BE2C (cell line): ENCODE results near the gene CALML4.
"Not testable (repeated sequence)": the region's sequence is repeated elsewhere in the genome, so short reads cannot be mapped to it uniquely, and the experiment has no call there.

Experiments used
- DNase-seq: peaks from one replicate; pipeline ENCODE4 v3.0.0-alpha.2; 2020
- H3K27me3 ChIP-seq: fragments of 250-450 bp; sonication (Bioruptor Pico); 2 replicates; pipeline ENCODE4 v1.5.1; 2020; ENCODE audit warnings: mild to moderate bottlenecking
- H3K36me3 ChIP-seq: fragments of 250-450 bp; sonication (Bioruptor Pico); 2 replicates; pipeline ENCODE4 v1.5.1; 2020; ENCODE audit warnings: mild to moderate bottlenecking
- H3K4me1 ChIP-seq: fragments of 250-450 bp; sonication (Bioruptor Pico); 2 replicates; pipeline ENCODE4 v1.5.1; 2020
- H3K4me3 ChIP-seq: 2 replicates; pipeline ENCODE4 v1.5.1; 2011; ENCODE audit warnings: low read depth, low read length
- H3K9me3 ChIP-seq: fragments of 250-450 bp; sonication (Bioruptor Pico); 2 replicates; pipeline ENCODE4 v1.5.1; 2020
- TF ChIP-seq, protein P1 (sequence below): IDR thresholded peaks from 2 replicates; pipeline ENCODE4 v1.5.1; 2012; ENCODE audit warnings: mild to moderate bottlenecking, low read depth, low read length

CALML4 gene

DNA sequence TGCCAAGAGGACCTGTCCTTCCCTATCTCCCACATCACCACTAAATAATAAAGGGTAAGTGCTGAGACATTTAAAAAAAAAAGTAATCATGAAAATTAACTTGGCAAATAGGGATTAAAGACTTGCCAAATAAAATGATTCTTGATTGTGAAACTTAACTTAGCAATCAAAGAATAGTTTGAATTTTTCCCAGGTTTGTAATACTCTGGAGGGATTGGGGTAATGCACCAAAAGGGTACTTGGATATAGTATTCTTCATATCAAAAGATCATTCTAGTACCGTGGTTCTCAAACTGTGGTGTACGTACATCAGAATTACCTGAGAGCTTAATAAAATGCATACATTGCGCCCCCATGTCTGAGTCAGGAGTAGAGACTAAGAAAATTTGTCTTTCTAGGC, 28.5 kb downstream of the CALML4 start:
- Histone ChIP-seq H3K4me1 (no peaks in the 10 kb centered on the region), H3K36me3 (peaks cover 30% of the 10 kb centered on the region), H3K9me3 (no peaks in the 10 kb centered on the region), H3K27me3 (no peaks in the 10 kb centered on the region), H3K4me3 (no peak overlapping the region)
- no peak for DNase-seq
- TF ChIP-seq, protein P1, sequence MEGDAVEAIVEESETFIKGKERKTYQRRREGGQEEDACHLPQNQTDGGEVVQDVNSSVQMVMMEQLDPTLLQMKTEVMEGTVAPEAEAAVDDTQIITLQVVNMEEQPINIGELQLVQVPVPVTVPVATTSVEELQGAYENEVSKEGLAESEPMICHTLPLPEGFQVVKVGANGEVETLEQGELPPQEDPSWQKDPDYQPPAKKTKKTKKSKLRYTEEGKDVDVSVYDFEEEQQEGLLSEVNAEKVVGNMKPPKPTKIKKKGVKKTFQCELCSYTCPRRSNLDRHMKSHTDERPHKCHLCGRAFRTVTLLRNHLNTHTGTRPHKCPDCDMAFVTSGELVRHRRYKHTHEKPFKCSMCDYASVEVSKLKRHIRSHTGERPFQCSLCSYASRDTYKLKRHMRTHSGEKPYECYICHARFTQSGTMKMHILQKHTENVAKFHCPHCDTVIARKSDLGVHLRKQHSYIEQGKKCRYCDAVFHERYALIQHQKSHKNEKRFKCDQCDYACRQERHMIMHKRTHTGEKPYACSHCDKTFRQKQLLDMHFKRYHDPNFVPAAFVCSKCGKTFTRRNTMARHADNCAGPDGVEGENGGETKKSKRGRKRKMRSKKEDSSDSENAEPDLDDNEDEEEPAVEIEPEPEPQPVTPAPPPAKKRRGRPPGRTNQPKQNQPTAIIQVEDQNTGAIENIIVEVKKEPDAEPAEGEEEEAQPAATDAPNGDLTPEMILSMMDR: no peak

DNA sequence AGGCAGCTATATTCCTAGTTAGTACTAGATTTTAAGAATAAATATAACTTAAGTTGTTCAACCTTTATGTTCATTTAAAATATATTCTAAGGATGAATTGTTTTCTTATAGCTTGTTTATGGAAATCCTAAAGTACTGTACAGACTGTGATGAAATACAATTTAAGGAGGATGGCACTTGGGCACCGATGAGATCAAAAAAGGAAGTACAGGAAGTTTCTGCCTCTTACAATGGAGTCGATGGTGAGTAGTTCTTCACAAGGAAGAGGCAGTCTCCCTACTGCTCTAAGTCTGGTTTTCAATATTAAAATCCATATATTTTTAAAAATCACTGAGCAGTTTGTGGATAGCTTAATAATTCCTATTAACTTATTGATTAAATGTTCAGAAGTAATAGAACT, 29.6 kb downstream of the CALML4 start:
- no peaks in the 10 kb centered on the region for H3K9me3 ChIP-seq
- DNase-seq: no peak
- no peaks in the 10 kb centered on the region for H3K27me3 ChIP-seq
- no peak overlapping the region for H3K4me3 ChIP-seq
- H3K4me1 ChIP-seq: no peaks in the 10 kb centered on the region
- TF ChIP-seq, protein P1: no peak
- H3K36me3 ChIP-seq: peaks cover 23% of the 10 kb centered on the region

DNA sequence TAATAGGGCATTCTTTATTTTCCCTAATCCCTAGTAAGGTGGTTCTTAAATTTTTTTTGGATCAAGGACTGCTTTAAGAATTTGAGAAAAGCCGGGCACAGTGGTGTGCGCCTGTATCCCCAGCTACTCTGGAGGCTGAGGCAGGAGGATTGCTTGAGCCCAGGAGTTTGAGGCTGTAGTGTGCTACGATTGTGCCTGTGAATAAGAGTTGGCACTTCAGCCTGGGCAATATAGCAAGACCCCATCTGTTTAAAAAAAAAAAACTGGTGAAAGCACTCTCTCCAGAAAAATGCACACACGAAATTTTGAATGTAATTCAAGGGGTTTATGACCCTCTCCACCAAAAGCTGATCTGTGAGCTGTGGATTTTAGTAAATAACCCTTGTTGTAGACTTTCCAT, 32.0 kb downstream of the CALML4 start:
- H3K4me1 ChIP-seq: no peaks in the 10 kb centered on the region
- H3K4me3 ChIP-seq: no peak overlapping the region
- no peaks in the 10 kb centered on the region for H3K27me3 ChIP-seq
- peaks cover 16% of the 10 kb centered on the region for H3K36me3 ChIP-seq
- DNase-seq: no peak
- no peaks in the 10 kb centered on the region for H3K9me3 ChIP-seq
- TF ChIP-seq, protein P1: no peak

DNA sequence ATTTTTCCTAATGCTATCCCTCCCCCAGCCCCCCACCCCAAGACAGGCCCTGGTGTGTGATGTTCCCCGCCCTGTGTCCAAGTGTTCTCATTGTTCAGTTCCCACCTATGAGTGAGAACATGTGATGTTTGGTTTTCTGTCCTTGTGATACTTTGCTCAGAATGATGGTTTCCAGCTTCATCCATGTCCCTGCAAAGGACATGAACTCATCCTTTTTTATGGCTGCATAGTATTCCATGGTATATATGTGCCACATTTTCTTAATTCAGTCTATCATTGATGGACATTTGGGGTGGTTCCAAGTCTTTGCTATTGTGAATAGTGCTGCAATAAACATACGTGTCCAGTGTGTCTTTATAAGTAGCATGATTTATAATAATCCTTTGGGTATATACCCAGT, 33.1 kb downstream of the CALML4 start:
- DNase-seq, H3K27me3 ChIP-seq: not testable (repeated sequence)

DNA sequence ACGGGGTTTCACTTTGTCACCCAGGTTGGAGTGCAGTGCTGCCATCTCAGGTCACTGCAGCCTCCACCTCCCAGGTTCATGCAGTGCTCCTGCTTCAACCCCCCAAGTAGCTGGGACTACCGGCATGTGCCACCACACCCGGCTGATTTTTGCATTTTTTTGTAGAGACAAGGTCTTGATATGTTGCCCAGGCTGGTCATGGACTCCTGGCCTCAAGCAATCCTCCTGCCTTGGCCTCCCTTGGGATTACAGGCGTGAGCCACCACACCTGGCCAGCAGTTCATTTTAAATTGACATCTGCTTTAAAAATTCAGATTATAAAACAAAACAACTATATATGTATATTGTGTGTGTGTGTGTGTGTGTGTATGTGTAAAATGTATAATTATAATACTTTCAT, 38.3 kb downstream of the CALML4 start:
- TF ChIP-seq, protein P1: no peak
- Histone ChIP-seq H3K9me3 (no peaks in the 10 kb centered on the region), H3K4me3 (no peak overlapping the region), H3K36me3 (peaks cover 19% of the 10 kb centered on the region), H3K27me3 (no peaks in the 10 kb centered on the region), H3K4me1 (no peaks in the 10 kb centered on the region)
- no peak for DNase-seq

More for the DNA sequence above, 33.1 kb downstream of the CALML4 start:
- not testable (repeated sequence) for H3K4me1 ChIP-seq, H3K36me3 ChIP-seq, H3K4me3 ChIP-seq, H3K9me3 ChIP-seq

DNA sequence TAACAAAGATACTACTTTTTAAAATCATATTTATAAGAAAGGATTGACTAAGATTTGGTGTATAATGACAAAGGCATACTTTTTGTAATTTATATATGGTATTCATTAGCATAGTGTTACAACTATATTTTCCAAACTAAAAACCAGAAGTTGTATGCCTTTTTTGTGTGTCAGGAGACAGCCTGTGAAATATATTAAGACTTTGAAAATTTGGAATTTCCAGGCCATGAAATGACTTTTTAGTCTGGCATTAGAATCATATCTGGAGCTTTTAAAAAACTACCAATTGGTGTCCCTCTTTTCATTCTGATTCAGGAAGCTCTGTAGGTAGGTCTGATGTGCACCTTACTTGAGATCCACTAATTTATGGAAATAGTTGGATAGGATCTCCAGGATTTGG, 41.9 kb downstream of the CALML4 start:
- Histone ChIP-seq H3K36me3 (peaks cover 22% of the 10 kb centered on the region), H3K4me1 (no peaks in the 10 kb centered on the region), H3K4me3 (no peak overlapping the region), H3K9me3 (no peaks in the 10 kb centered on the region), H3K27me3 (no peaks in the 10 kb centered on the region)
- TF ChIP-seq, protein P1: no peak
- DNase-seq: no peak

DNA sequence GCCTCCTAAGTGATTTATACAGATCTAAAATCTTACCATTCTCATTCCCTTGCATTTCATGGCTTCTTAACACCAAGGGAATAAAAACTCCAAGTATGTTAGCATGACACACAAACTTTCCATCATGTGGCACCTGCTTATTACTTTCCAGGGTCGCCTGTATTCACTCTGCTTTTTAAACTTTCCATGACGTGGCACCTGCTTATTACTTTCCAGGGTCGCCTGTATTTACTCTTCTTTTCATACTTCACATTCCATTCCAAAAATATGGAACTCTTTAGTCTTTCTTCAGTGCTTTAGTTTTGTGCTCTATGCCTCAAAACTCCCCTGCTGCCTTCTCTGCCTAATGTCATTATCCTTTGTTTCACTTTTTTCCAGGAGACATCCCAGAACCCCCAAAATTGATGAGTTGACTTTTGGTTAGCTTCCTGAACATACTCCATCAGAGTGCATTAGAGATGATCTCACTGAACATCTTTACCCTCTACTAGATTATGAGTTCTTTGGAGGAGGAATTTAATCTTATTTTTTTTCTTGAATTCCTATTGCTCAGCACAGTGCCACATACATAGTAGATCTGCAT, 47.0 kb downstream of the CALML4 start:
- H3K9me3 ChIP-seq: no peaks in the 10 kb centered on the region
- H3K4me1 ChIP-seq: no peaks in the 10 kb centered on the region
- no peaks in the 10 kb centered on the region for H3K27me3 ChIP-seq
- H3K4me3 ChIP-seq: no peak overlapping the region
- TF ChIP-seq, protein P1: no peak
- H3K36me3 ChIP-seq: peaks cover 11% of the 10 kb centered on the region
- no peak for DNase-seq
